GM23338 (cell line): ENCODE measurements around the gene TRIM8.

ENCODE experiments used
- CREB1 ChIP-seq: fragments of 250-450 bp; sonication (Bioruptor Pico); IDR thresholded peaks from 2 replicates; pipeline ENCODE4 v1.5.0; 2020; ENCODE audit warnings: low read depth, mild to moderate bottlenecking, moderate library complexity
- CTCF ChIP-seq, 2 experiments: fragments of 200-600 bp in 1 of 2; sonication (generic) in 1 of 2; conservative IDR thresholded peaks; 2 replicates each; pipeline versions ENCODE4 v1.5.1 to v1.6.1; 2016 to 2017; ENCODE audit warnings: antibody characterized with exemption in 2 of 2, low read depth in 2 of 2, mild to moderate bottlenecking in 2 of 2, moderate library complexity in 1 of 2
- EZH2 ChIP-seq: fragments of 200-600 bp; sonication (generic); IDR thresholded peaks from one replicate; pipeline ENCODE4 v1.8.0; 2017; ENCODE audit warnings: antibody characterized with exemption, mild to moderate bottlenecking, low read depth; ENCODE audit not compliant: unreplicated experiment
- EZH2phosphoT487 ChIP-seq: fragments of 200-600 bp; sonication (generic); IDR thresholded peaks from one replicate; pipeline ENCODE4 v1.8.1; 2018; ENCODE audit warnings: antibody characterized with exemption; ENCODE audit not compliant: unreplicated experiment
- JUNB ChIP-seq: IDR thresholded peaks from one replicate; pipeline ENCODE4 v1.6.1; 2016; ENCODE audit warnings: antibody characterized with exemption; ENCODE audit not compliant: unreplicated experiment
- POLR2AphosphoS5 ChIP-seq: IDR thresholded peaks from 2 replicates; pipeline ENCODE4 v1.6.1; 2016; ENCODE audit warnings: antibody characterized with exemption, low read depth
- REST ChIP-seq: IDR thresholded peaks from one replicate; pipeline ENCODE4 v1.6.1; 2018; ENCODE audit warnings: antibody characterized with exemption; ENCODE audit not compliant: unreplicated experiment
- STAT1 ChIP-seq: IDR thresholded peaks from one replicate; pipeline ENCODE4 v1.6.1; 2016; ENCODE audit warnings: antibody characterized with exemption; ENCODE audit not compliant: unreplicated experiment

GRCh38 chr10:102647443-102648268 lies 3.4 kb downstream of the TRIM8 start:
- TF ChIP-seq CTCF (conservative IDR thresholded peaks at IDR 0.05; ENCODE audit: low read depth in 2 of 2) (no peak), EZH2phosphoT487 (no peak), POLR2AphosphoS5 (no peak), CREB1 (no peak), EZH2 (no peak), STAT1 (no peak), REST (no peak), JUNB (no peak)
